Suprapubic skin (tissue), 4 donors: Measurements from ENCODE around the gene EFHD2.

Experiments used
- EP300 ChIP-seq: sonication (generic); formaldehyde crosslinking; IDR thresholded peaks from one replicate; pipeline ENCODE4 v1.6.1; 2017; ENCODE audit warnings: antibody characterized with exemption
- POLR2A ChIP-seq, 2 donors: fragments of 450-650 bp; IDR thresholded peaks; one replicate each; pipeline ENCODE4 v1.6.1; 2017; ENCODE audit warnings: antibody characterized with exemption in 2 of 2, mild to moderate bottlenecking in 2 of 2, moderate library complexity in 2 of 2
- POLR2AphosphoS5 ChIP-seq, 3 donors: sonication (generic); formaldehyde crosslinking; IDR thresholded peaks; one replicate each; pipeline ENCODE4 v1.6.1; 2017; ENCODE audit warnings: antibody characterized with exemption in 3 of 3
- TF ChIP-seq, protein P1 (sequence below), 2 donors: fragments of 200-600 bp in 1 of 2; fragments of 450-650 bp in 1 of 2; sonication (generic) in 1 of 2; IDR thresholded peaks; one replicate each; pipeline ENCODE4 v1.5.1; 2016 to 2019; ENCODE audit warnings: antibody characterized with exemption in 2 of 2, mild to moderate bottlenecking in 1 of 2, moderate library complexity in 1 of 2

DNA sequence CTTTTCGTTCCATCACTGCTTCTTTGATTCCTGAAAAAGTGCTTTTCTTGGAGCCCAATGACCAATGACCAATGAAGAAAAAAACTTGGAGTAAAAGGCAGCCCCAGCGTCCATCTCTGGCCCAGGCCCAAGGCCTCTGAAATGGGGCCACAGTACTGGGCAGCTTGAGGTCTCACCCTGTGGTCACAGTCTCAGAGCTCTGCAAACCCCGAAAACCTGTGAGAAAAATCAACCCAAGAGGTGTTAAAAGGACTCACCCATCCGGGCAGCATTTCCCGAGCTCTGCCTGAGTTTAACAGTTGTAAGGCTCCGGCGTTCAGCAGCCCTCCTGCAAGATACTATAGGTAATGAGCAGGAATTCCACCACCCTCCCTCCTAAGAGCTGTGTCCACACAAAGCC, 2.1 kb upstream of the EFHD2 start:
- TF ChIP-seq POLR2A (IDR thresholded peaks at IDR 0.05) (no peak), POLR2AphosphoS5 (IDR thresholded peaks at IDR 0.05) (no peak), EP300 (no peak)
- TF ChIP-seq, protein P1, sequence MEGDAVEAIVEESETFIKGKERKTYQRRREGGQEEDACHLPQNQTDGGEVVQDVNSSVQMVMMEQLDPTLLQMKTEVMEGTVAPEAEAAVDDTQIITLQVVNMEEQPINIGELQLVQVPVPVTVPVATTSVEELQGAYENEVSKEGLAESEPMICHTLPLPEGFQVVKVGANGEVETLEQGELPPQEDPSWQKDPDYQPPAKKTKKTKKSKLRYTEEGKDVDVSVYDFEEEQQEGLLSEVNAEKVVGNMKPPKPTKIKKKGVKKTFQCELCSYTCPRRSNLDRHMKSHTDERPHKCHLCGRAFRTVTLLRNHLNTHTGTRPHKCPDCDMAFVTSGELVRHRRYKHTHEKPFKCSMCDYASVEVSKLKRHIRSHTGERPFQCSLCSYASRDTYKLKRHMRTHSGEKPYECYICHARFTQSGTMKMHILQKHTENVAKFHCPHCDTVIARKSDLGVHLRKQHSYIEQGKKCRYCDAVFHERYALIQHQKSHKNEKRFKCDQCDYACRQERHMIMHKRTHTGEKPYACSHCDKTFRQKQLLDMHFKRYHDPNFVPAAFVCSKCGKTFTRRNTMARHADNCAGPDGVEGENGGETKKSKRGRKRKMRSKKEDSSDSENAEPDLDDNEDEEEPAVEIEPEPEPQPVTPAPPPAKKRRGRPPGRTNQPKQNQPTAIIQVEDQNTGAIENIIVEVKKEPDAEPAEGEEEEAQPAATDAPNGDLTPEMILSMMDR (IDR thresholded peaks at IDR 0.05): no peak
